BE2C (cell line): ENCODE results near the gene C22orf23.
"Not testable (repeated sequence)": the region's sequence is repeated elsewhere in the genome, so short reads cannot be mapped to it uniquely, and the experiment has no call there.

Experiments
- DNase-seq: peaks from one replicate; pipeline ENCODE4 v3.0.0-alpha.2; 2020
- H3K27me3 ChIP-seq: fragments of 250-450 bp; sonication (Bioruptor Pico); 2 replicates; pipeline ENCODE4 v1.5.1; 2020; ENCODE audit warnings: mild to moderate bottlenecking
- H3K36me3 ChIP-seq: fragments of 250-450 bp; sonication (Bioruptor Pico); 2 replicates; pipeline ENCODE4 v1.5.1; 2020; ENCODE audit warnings: mild to moderate bottlenecking
- H3K4me1 ChIP-seq: fragments of 250-450 bp; sonication (Bioruptor Pico); 2 replicates; pipeline ENCODE4 v1.5.1; 2020
- H3K4me3 ChIP-seq: 2 replicates; pipeline ENCODE4 v1.5.1; 2011; ENCODE audit warnings: low read depth, low read length
- H3K9me3 ChIP-seq: fragments of 250-450 bp; sonication (Bioruptor Pico); 2 replicates; pipeline ENCODE4 v1.5.1; 2020
- TF ChIP-seq, protein P1 (sequence below): IDR thresholded peaks from 2 replicates; pipeline ENCODE4 v1.5.1; 2012; ENCODE audit warnings: mild to moderate bottlenecking, low read depth, low read length

C22orf23 gene

DNA sequence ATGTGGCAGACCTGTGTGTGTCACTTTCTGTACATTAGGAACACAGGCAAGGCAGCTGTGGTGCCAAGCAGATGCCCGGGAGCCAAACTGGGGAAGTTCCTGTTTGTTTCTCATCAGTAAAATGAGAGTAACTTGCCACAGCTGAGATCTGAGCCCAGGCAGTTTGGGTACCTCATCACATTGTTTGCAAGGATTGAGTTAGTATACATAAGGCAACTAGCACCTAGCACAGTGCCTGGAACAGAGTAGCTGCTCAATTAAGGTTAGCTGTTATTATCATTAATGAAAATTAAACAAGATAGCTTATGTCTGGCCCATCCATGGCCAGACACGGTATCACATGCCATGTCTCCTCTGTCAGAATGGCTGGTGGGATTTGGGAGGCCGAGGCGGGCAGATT is 23.1 kb upstream of the C22orf23 start:
- Histone ChIP-seq H3K27me3 (no peaks in the 10 kb centered on the region), H3K36me3 (peaks cover 5% of the 10 kb centered on the region), H3K4me3 (no peak overlapping the region), H3K9me3 (no peaks in the 10 kb centered on the region), H3K4me1 (peaks cover 7% of the 10 kb centered on the region)
- TF ChIP-seq, protein P1, sequence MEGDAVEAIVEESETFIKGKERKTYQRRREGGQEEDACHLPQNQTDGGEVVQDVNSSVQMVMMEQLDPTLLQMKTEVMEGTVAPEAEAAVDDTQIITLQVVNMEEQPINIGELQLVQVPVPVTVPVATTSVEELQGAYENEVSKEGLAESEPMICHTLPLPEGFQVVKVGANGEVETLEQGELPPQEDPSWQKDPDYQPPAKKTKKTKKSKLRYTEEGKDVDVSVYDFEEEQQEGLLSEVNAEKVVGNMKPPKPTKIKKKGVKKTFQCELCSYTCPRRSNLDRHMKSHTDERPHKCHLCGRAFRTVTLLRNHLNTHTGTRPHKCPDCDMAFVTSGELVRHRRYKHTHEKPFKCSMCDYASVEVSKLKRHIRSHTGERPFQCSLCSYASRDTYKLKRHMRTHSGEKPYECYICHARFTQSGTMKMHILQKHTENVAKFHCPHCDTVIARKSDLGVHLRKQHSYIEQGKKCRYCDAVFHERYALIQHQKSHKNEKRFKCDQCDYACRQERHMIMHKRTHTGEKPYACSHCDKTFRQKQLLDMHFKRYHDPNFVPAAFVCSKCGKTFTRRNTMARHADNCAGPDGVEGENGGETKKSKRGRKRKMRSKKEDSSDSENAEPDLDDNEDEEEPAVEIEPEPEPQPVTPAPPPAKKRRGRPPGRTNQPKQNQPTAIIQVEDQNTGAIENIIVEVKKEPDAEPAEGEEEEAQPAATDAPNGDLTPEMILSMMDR: no peak
- DNase-seq: no peak

DNA sequence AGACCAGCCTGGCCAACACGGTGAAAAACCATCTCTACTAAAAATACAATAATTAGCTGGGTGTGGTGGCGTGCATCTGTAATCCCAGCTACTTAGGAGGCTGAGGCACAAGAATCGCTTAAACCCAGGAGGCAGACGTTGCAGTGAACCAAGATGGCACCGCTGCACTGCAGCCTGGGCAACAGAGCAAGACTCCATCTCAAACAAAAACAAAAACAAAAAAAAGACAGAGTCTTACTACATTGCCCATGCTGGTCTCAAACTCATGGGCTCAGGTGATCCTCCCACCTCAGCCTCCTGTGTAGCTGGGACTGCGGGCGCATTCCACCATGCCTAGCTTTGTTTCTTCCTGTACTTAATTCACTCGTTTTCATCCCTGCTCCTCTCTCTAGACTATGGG is 22.6 kb upstream of the C22orf23 start:
- H3K36me3 ChIP-seq, DNase-seq, H3K27me3 ChIP-seq, H3K4me3 ChIP-seq, H3K9me3 ChIP-seq: not testable (repeated sequence)
- peaks cover 11% of the 10 kb centered on the region for H3K4me1 ChIP-seq

DNA sequence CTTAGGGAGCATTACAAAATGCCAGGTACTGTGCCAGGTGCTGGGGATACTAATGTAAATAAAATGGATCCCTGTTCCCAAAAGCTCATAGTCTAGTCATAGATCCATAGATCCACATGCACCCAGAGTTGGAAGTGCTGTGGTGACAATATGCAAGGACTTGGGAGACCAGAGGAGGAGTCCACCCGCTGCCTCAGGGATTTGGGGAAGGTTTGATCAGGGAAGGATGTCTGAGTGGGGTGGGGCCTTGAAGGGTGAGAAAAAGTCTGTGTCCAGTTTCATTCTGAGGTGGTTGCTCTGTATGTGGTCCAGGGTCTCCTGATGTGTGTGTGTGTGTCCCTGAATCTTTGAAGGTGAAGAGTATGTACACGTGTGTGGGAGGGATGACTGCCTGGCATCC is 21.8 kb upstream of the C22orf23 start:
- TF ChIP-seq, protein P1: no peak
- Histone ChIP-seq H3K27me3 (no peaks in the 10 kb centered on the region), H3K4me3 (no peak overlapping the region), H3K9me3 (no peaks in the 10 kb centered on the region), H3K36me3 (peaks cover 9% of the 10 kb centered on the region), H3K4me1 (peaks cover 13% of the 10 kb centered on the region)
- DNase-seq: no peak

DNA sequence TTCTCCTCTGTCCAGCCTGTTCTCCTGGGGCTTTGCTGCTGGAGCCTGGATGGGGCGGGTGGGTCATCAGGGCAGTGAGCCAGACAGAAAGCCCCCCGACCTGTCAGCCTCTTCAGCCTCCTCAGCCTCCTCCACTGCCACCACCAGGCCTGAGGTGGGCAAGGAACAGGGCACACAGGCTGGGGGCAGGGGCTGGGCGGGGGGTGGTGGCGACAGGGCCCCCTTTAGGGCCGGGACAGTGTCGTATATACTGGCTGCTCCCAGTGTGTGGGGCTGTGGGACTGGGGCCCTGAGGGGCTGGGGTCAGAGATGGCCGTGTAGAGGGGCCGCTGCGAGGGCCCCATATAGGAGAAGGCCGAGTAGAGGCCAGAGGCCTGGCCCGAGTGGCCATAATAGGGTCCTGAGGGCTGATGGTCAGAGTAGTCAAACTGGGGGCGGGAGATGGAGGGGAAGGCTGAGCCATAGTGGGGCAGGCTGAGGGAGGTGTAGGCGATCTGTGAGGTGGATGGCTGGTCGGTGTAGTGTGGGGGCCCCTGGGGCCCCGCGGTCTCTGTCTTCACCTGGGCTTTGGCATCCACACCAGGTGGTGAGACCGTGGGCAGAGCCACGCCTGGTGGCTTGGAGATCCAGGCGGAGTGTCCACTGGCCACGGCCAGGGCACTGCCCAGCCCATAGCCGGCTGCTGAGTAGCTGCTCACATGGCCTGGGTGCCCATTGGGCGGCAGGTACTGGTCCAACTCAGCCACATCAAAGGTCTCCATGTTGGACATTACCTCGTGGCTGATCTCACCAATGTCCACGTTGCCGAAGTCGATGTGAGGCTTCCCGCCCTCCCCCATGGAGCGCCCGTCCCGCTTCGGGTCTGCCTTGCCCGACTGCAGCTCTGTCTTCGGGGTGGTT is 20.1 kb upstream of the C22orf23 start:
- Histone ChIP-seq H3K4me1 (peaks cover 13% of the 10 kb centered on the region), H3K27me3 (no peaks in the 10 kb centered on the region), H3K4me3 (no peak overlapping the region), H3K36me3 (peaks cover 16% of the 10 kb centered on the region), H3K9me3 (no peaks in the 10 kb centered on the region)
- TF ChIP-seq, protein P1: no peak
- no peak for DNase-seq

DNA sequence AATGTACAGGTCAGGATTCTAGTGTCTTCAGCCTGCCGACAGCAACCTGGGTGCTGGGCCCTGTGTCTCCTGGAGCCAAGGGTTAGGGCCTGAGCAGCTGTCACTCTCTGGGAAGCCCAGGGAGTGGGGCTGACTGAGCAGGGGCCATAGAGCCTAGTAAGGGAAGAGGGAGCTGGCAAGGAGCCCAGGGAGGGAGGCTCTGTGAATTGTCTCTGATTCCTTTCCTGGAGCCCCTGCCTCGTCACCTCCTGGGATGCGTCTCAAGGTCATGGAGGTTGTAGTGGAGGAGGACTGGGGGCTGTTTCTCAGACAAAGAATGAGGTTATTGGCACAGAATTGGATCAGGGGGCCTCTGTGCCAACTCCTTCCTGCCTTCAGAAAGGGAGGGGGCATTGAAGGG is 19.1 kb upstream of the C22orf23 start:
- Histone ChIP-seq H3K36me3 (peaks cover 26% of the 10 kb centered on the region), H3K9me3 (no peaks in the 10 kb centered on the region), H3K27me3 (no peaks in the 10 kb centered on the region), H3K4me1 (peaks cover 13% of the 10 kb centered on the region), H3K4me3 (no peak overlapping the region)
- peak; percentile 75 for DNase-seq
- TF ChIP-seq, protein P1: no peak

DNA sequence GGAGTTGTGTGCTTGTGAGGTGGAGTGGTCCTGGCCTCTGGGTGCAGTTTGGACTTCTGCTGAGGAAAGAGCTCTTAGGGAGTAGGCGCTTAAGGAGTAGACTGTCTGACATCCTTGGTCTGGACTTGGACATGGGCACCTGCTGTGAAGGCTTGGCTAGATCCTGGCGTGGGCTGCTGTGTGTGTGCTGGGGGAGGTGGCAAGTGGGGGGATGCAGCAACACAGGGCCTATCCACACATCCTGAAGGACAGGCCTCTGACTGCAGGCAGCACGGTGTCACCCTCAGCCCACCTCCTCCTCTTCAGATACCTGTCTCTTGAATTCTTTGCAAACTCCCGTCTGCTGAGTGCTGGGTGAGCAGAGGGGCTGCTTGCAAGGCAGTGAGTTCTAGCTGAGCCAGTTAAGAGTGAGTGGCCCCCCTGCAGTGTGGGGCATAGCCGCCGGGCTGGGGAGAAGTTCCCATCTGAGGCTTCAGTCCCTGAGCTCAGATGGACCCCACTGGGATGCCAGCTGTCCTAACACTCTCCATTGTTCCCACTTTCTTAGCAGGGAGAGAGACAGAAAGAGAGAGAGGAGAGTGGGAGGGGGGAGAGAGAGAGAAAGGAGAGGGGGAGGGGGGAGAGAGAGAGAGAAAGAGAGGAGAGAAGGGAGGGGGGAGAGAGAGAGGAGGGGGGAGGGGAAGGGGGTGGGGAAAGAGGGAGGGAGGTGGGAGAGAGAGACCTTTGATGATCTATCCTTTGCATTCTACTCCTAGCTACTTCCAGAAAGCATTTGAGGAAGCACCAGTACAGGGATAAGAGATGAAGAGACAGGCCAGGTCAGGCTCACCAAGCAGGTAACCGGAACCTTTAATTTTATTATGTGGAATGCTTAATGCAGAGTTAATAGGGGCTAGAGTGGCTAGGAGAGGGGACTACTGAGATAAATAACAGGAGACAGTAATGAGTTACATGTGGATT is 18.4 kb upstream of the C22orf23 start:
- H3K4me3 ChIP-seq: no peak overlapping the region
- DNase-seq: no peak
- no peaks in the 10 kb centered on the region for H3K27me3 ChIP-seq
- H3K36me3 ChIP-seq: peaks cover 34% of the 10 kb centered on the region
- TF ChIP-seq, protein P1: no peak
- H3K9me3 ChIP-seq: no peaks in the 10 kb centered on the region
- peaks cover 13% of the 10 kb centered on the region for H3K4me1 ChIP-seq
